SK-N-SH treated with all-trans-retinoic acid at 6 μM for 48 hours (cell line): Measurements from ENCODE around the gene CCDC73.

Experiments used
- ATAC-seq: fragments of 200-7000 bp; cut with Tn5 transposase; 3 replicates; pipeline ENCODE4 v1.9.1; 2020; ENCODE audit warnings: mild to moderate bottlenecking, moderate library complexity
- ARNTL ChIP-seq: fragments of 450-650 bp; formaldehyde crosslinking; IDR thresholded peaks from 2 replicates; pipeline ENCODE4 v1.5.0; 2020; ENCODE audit warnings: low read depth, mild to moderate bottlenecking, moderate library complexity, borderline replicate concordance
- CREB5 ChIP-seq: fragments of 250-450 bp; sonication (Bioruptor Pico); IDR thresholded peaks from 2 replicates; pipeline ENCODE4 v1.5.1; 2020; ENCODE audit warnings: low read depth, mild to moderate bottlenecking, moderate library complexity
- CSDC2 ChIP-seq: fragments of 250-450 bp; sonication (Bioruptor Pico); IDR thresholded peaks from 2 replicates; pipeline ENCODE4 v1.5.0; 2020; ENCODE audit warnings: mild to moderate bottlenecking, moderate library complexity
- CSRNP3 ChIP-seq: fragments of 250-450 bp; sonication (Bioruptor Pico); IDR thresholded peaks from 2 replicates; pipeline ENCODE4 v1.5.1; 2021; ENCODE audit warnings: mild to moderate bottlenecking, moderate library complexity
- ESRRG ChIP-seq: fragments of 250-450 bp; sonication (Bioruptor Pico); IDR thresholded peaks from 2 replicates; pipeline ENCODE4 v1.6.1; 2021; ENCODE audit warnings: mild to moderate bottlenecking
- GLIS3 ChIP-seq: fragments of 250-450 bp; sonication (Bioruptor Pico); IDR thresholded peaks from 2 replicates; pipeline ENCODE4 v1.5.0; 2020; ENCODE audit warnings: mild to moderate bottlenecking, moderate library complexity
- ISL1 ChIP-seq: fragments of 250-450 bp; sonication (Bioruptor Pico); IDR thresholded peaks from 2 replicates; pipeline ENCODE4 v2.1.2; 2022; ENCODE audit warnings: mild to moderate bottlenecking, moderate library complexity
- OSR1 ChIP-seq: fragments of 250-450 bp; sonication (Bioruptor Pico); IDR thresholded peaks from 2 replicates; pipeline ENCODE4 v1.8.0; 2022; ENCODE audit warnings: moderate library complexity, mild to moderate bottlenecking, inconsistent platforms
- PATZ1 ChIP-seq: fragments of 250-450 bp; sonication (Bioruptor Pico); IDR thresholded peaks from 2 replicates; pipeline ENCODE4 v1.8.0; 2020; ENCODE audit warnings: mild to moderate bottlenecking, moderate library complexity, borderline replicate concordance
- POU6F1 ChIP-seq: fragments of 250-450 bp; sonication (Bioruptor Pico); IDR thresholded peaks from 2 replicates; pipeline ENCODE4 v1.8.0; 2021; ENCODE audit warnings: low read depth, mild to moderate bottlenecking, moderate library complexity, borderline replicate concordance
- PPARA ChIP-seq: fragments of 250-450 bp; sonication (Bioruptor Pico); IDR thresholded peaks from 2 replicates; pipeline ENCODE4 v1.5.0; 2020; ENCODE audit warnings: mild to moderate bottlenecking, borderline replicate concordance
- SNAI2 ChIP-seq: fragments of 250-450 bp; sonication (Bioruptor Pico); IDR thresholded peaks from 2 replicates; pipeline ENCODE4 v1.5.0; 2020; ENCODE audit warnings: mild to moderate bottlenecking, moderate library complexity
- TCF4 ChIP-seq: fragments of 250-450 bp; sonication (Bioruptor Pico); IDR thresholded peaks from 2 replicates; pipeline ENCODE4 v1.8.0; 2021; ENCODE audit warnings: mild to moderate bottlenecking, moderate library complexity, borderline replicate concordance
- TOX ChIP-seq: fragments of 250-450 bp; sonication (Bioruptor Pico); IDR thresholded peaks from 2 replicates; pipeline ENCODE4 v1.8.0; 2021; ENCODE audit warnings: mild to moderate bottlenecking, moderate library complexity, borderline replicate concordance
- TSHZ2 ChIP-seq: fragments of 250-450 bp; sonication (Bioruptor Pico); IDR thresholded peaks from 2 replicates; pipeline ENCODE4 v1.5.0; 2020; ENCODE audit warnings: mild to moderate bottlenecking, moderate library complexity
- ZC3H10 ChIP-seq: fragments of 250-450 bp; sonication (Bioruptor Pico); IDR thresholded peaks from 2 replicates; pipeline ENCODE4 v1.5.1; 2021; ENCODE audit warnings: mild to moderate bottlenecking, moderate library complexity
- ZFP3 ChIP-seq: fragments of 250-450 bp; sonication (Bioruptor Pico); IDR thresholded peaks from 2 replicates; pipeline ENCODE4 v1.5.0; 2020; ENCODE audit warnings: mild to moderate bottlenecking, moderate library complexity
- ZFP30 ChIP-seq: fragments of 450-650 bp; formaldehyde crosslinking; IDR thresholded peaks from 2 replicates; pipeline ENCODE4 v1.5.0; 2022; ENCODE audit warnings: mild to moderate bottlenecking, moderate library complexity
- ZNF565 ChIP-seq: fragments of 450-650 bp; formaldehyde crosslinking; conservative IDR thresholded peaks from 2 replicates; pipeline ENCODE4 v1.5.0; 2020; ENCODE audit warnings: low read depth, mild to moderate bottlenecking, moderate library complexity
- ZNF70 ChIP-seq: fragments of 450-650 bp; formaldehyde crosslinking; IDR thresholded peaks from 2 replicates; pipeline ENCODE4 v1.5.0; 2020; ENCODE audit warnings: mild to moderate bottlenecking, moderate library complexity
- ZNF8 ChIP-seq: fragments of 450-650 bp; formaldehyde crosslinking; IDR thresholded peaks from 2 replicates; pipeline ENCODE4 v1.5.0; 2020; ENCODE audit warnings: mild to moderate bottlenecking, moderate library complexity

CCDC73 gene

GRCh38 chr11:32659672-32660071 lies 134.8 kb downstream of the CCDC73 start (continued):
- TF ChIP-seq TSHZ2 (CRISPR knock-in tag) (no peak), ZC3H10 (CRISPR knock-in tag) (no peak), CREB5 (CRISPR knock-in tag) (no peak)

- peak; percentile 44 for ATAC-seq
Measured at GRCh38 chr11:32658639-32659406, 135.6 kb downstream of the CCDC73 start.

GRCh38 chr11:32643526-32643925 lies 150.9 kb downstream of the CCDC73 start:
- ATAC-seq: peak; percentile 42; the same call in 1 of the 3 replicates
- TF ChIP-seq ZFP3 (CRISPR knock-in tag): no peak
- no peak for TF ChIP-seq ESRRG (CRISPR knock-in tag)
- TF ChIP-seq CSDC2 (CRISPR knock-in tag): no peak
- no peak for TF ChIP-seq ARNTL (CRISPR knock-in tag)
- TF ChIP-seq CREB5 (CRISPR knock-in tag): no peak
- no peak for TF ChIP-seq ZNF8 (CRISPR knock-in tag)
- no peak for TF ChIP-seq PPARA (CRISPR knock-in tag)
- TF ChIP-seq CSRNP3 (CRISPR knock-in tag): no peak
- TF ChIP-seq PATZ1 (CRISPR knock-in tag): no peak
- no peak for TF ChIP-seq GLIS3 (CRISPR knock-in tag)
- TF ChIP-seq OSR1 (CRISPR knock-in tag): no peak
- TF ChIP-seq ISL1 (CRISPR knock-in tag): no peak

More at GRCh38 chr11:32658639-32659406, 135.6 kb downstream of the CCDC73 start:
- TF ChIP-seq SNAI2 (CRISPR knock-in tag) (no peak), ZNF565 (no peak), ARNTL (CRISPR knock-in tag) (no peak), ZNF8 (CRISPR knock-in tag) (no peak), ZNF70 (CRISPR knock-in tag) (no peak), CREB5 (CRISPR knock-in tag) (no peak), POU6F1 (CRISPR knock-in tag) (no peak), ISL1 (CRISPR knock-in tag) (no peak), TOX (CRISPR knock-in tag) (no peak), TCF4 (CRISPR knock-in tag) (no peak), PPARA (CRISPR knock-in tag) (no peak), ZFP30 (CRISPR knock-in tag) (no peak), ZC3H10 (CRISPR knock-in tag) (no peak)
